Measurements from ENCODE around the gene PDE8A. TPM values are rescaled to one million over a fixed set of nuclear protein-coding genes. Genes with fewer than 3 reads are reported as not detected.

The PDE8A gene
- total RNA-seq, 3 donors from 2014 or later: 16.9 to 17.9 (median 17.8) TPM

GRCh38 chr15:85031944-85032558 is 50.4 kb downstream of the PDE8A start:
- H3K4me1 Mint-ChIP-seq (ENCODE audit: low read depth): peaks cover 52% of the 10 kb centered on the region
- ATAC-seq: no peak

GRCh38 chr15:85033148-85033547 is 51.5 kb downstream of the PDE8A start:
- ATAC-seq (no peak), DNase-seq (no peak)
- H3K4me3 Mint-ChIP-seq: no peak overlapping the region
- no peaks in the 10 kb centered on the region for H3K36me3 Mint-ChIP-seq (ENCODE audit: insufficient read depth)
- H3K9me3 Mint-ChIP-seq: no peaks in the 10 kb centered on the region
- H3K4me1 Mint-ChIP-seq (ENCODE audit: low read depth): peaks cover 53% of the 10 kb centered on the region
- H3K27me3 Mint-ChIP-seq (ENCODE audit: low read depth): no peaks in the 10 kb centered on the region

More at GRCh38 chr15:85031944-85032558, 50.4 kb downstream of the PDE8A start:
- Mint-ChIP-seq H3K27me3 (ENCODE audit: low read depth) (no peaks in the 10 kb centered on the region), H3K4me3 (no peak overlapping the region), H3K36me3 (ENCODE audit: insufficient read depth) (no peaks in the 10 kb centered on the region), H3K9me3 (no peaks in the 10 kb centered on the region)
- DNase-seq: no peak

DNA sequence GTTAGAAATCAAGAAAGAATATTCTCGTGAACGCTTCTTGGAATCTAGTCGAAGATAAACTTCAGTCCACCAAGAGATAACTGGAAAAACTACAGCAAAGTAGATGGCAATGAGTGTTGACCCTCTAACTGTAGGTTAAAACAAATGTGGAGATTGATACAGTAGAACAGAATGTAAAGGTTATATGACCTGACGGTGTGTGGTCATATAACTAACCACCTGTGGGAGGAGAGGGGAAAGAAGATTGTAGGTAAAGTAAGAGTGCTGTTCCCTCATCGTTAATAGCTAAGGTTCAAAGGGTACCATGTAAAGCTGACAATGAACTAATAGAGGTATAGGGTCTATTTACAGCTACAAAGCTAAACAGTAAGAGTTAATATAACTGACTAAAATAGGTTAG is 52.6 kb downstream of the PDE8A start:
- Mint-ChIP-seq H3K4me1 (ENCODE audit: low read depth) (peaks cover 49% of the 10 kb centered on the region), H3K27me3 (ENCODE audit: low read depth) (no peaks in the 10 kb centered on the region), H3K9me3 (no peaks in the 10 kb centered on the region), H3K36me3 (ENCODE audit: insufficient read depth) (no peaks in the 10 kb centered on the region), H3K4me3 (no peak overlapping the region)
- DNase-seq: no peak
- no peak for ATAC-seq

DNA sequence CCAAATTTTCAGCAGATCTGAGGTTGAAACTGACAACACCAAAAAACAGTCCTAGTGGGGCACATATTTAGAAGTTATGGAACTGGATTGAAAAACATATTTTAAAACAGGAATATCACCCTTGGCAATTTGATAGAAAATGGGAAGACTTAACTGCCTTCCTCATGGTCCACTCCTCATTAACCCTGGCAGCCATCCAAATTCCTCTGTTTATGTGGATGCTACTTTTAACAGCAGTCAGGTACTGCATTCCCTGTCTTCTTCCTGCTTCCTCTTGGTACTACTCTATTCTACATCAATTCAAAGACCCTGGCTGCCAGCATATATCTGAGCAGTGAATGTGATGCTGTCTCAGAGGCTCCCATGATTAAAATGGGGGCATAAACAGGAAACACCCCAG is 54.3 kb downstream of the PDE8A start:
- Mint-ChIP-seq H3K9me3 (no peaks in the 10 kb centered on the region), H3K36me3 (ENCODE audit: insufficient read depth) (no peaks in the 10 kb centered on the region), H3K4me1 (ENCODE audit: low read depth) (peaks cover 33% of the 10 kb centered on the region), H3K27me3 (ENCODE audit: low read depth) (no peaks in the 10 kb centered on the region), H3K4me3 (no peak overlapping the region)
- ATAC-seq (no peak), DNase-seq (no peak)

DNA sequence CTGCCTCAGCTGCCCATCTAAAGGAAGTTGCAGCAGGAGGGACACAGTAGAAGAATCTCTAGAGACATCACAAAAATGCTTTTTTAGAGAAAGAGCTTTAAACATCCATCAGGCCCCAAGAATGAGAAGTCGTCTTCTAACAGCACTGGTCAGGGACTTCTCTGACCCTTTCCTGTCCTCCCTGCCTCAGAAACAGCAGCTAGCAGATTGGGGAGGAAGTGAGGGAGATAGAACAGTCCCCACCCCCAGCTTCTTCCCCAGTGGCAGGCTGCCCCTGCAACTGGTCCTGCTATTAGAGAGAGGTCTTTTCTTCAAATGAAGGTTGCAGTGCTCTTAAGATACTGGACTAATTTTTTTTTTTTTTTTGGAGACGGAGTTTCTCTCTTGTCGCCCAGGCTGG is 55.1 kb downstream of the PDE8A start:
- no peak for ATAC-seq
- Mint-ChIP-seq H3K9me3 (no peaks in the 10 kb centered on the region), H3K4me3 (no peak overlapping the region), H3K36me3 (ENCODE audit: insufficient read depth) (no peaks in the 10 kb centered on the region), H3K4me1 (ENCODE audit: low read depth) (peaks cover 27% of the 10 kb centered on the region), H3K27me3 (ENCODE audit: low read depth) (no peaks in the 10 kb centered on the region)
- no peak for DNase-seq

DNA sequence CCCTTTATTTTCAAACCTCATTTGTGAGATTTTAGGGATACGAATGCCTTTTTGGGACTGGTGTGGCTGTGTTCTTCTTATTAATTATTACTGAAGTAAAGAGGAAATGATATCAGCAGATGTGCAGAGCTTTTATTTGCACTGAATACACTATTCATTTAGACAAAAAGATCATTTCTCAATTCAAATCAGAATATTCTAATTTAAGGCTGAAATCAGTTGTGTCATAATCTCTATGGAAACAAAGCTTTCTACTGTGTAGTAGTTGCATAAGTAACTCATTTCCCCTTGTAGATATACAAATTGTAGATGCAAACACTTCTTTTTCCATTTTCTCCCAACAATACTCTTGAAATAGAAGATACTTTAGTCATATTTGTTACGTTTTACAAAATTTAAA is 56.0 kb downstream of the PDE8A start:
- H3K4me1 Mint-ChIP-seq (ENCODE audit: low read depth): peaks cover 22% of the 10 kb centered on the region
- H3K9me3 Mint-ChIP-seq: no peaks in the 10 kb centered on the region
- no peaks in the 10 kb centered on the region for H3K36me3 Mint-ChIP-seq (ENCODE audit: insufficient read depth)
- H3K27me3 Mint-ChIP-seq (ENCODE audit: low read depth): no peaks in the 10 kb centered on the region
- ATAC-seq (no peak), DNase-seq (no peak)
- no peak overlapping the region for H3K4me3 Mint-ChIP-seq

- DNase-seq (no peak), ATAC-seq (no peak)
- no peak overlapping the region for H3K4me3 Mint-ChIP-seq
- H3K9me3 Mint-ChIP-seq: no peaks in the 10 kb centered on the region
- H3K4me1 Mint-ChIP-seq (ENCODE audit: low read depth): peaks cover 25% of the 10 kb centered on the region
- H3K36me3 Mint-ChIP-seq (ENCODE audit: insufficient read depth): no peaks in the 10 kb centered on the region
- H3K27me3 Mint-ChIP-seq (ENCODE audit: low read depth): no peaks in the 10 kb centered on the region
Measured at GRCh38 chr15:85041230-85041629, 59.6 kb downstream of the PDE8A start.

- ATAC-seq (peak in 1 of 2 donors; percentile 48), DNase-seq (peak; percentile 35)
- Mint-ChIP-seq H3K36me3 (ENCODE audit: insufficient read depth) (no peaks in the 10 kb centered on the region), H3K27me3 (ENCODE audit: low read depth) (no peaks in the 10 kb centered on the region), H3K4me3 (no peak overlapping the region), H3K9me3 (no peaks in the 10 kb centered on the region), H3K4me1 (ENCODE audit: low read depth) (peaks cover 30% of the 10 kb centered on the region)
Measured at GRCh38 chr15:85044251-85044853, 62.7 kb downstream of the PDE8A start.

DNA sequence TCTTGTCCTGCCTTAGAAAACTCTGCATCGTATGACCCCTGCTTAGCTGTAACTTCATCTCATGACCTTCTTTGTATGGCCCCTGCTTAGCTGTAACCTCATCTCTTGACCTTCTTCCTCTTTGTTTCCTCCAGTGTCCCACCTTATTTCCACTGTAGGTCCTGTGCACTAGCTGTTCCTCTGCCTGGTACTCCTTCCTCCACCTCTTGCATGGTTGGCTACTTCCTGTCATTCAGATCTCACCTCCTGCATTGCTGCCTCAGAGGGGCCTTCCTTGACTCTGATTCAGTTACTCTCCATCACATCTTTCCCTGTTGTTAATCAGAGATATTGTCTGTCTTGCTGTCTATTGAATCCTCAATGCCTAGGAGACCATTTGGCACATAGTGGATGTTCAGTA is 63.2 kb downstream of the PDE8A start:
- Mint-ChIP-seq H3K36me3 (ENCODE audit: insufficient read depth) (no peaks in the 10 kb centered on the region), H3K9me3 (no peaks in the 10 kb centered on the region), H3K4me1 (ENCODE audit: low read depth) (peaks cover 35% of the 10 kb centered on the region), H3K27me3 (ENCODE audit: low read depth) (no peaks in the 10 kb centered on the region), H3K4me3 (no peak overlapping the region)
- ATAC-seq (no peak), DNase-seq (no peak)

GRCh38 chr15:85045615-85046014 is 64.0 kb downstream of the PDE8A start:
- Mint-ChIP-seq H3K27me3 (ENCODE audit: low read depth) (no peaks in the 10 kb centered on the region), H3K36me3 (ENCODE audit: insufficient read depth) (no peaks in the 10 kb centered on the region), H3K4me3 (no peak overlapping the region), H3K4me1 (ENCODE audit: low read depth) (peaks cover 41% of the 10 kb centered on the region), H3K9me3 (no peaks in the 10 kb centered on the region)
- DNase-seq (no peak), ATAC-seq (no peak)

DNA sequence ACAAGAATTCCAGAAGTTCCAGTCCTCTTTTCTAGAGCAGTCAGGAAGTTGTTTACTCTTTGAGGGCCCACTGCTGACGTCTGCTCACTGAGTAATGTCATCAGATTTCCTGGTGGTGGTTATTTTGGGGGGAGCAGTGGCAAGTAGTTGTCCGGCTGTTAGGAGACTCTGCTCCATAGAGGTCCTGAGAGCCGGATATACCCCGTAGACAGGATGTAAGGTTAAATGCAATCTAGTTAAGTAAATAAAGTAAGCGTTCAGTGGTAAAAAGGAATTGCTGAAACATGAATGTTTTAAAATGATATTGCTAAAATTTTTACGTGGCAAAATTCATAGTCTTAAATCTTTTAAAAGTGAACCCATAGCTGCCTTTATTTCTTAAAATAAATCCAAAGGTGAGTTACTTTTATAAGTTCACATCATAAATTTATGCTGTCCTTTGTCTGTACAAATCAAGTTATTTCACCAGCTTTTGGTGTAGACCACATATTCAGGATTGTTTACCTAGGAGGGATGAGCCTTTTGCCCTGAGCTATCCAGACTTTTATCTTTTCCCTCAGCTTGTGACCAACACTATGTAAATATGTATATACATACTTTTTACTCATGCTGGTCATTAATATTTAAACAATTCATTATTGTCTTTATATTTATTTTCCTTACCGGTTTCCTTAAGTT is 65.8 kb downstream of the PDE8A start:
- no peaks in the 10 kb centered on the region for H3K27me3 Mint-ChIP-seq (ENCODE audit: low read depth)
- H3K4me3 Mint-ChIP-seq: no peak overlapping the region
- peaks cover 44% of the 10 kb centered on the region for H3K4me1 Mint-ChIP-seq (ENCODE audit: low read depth)
- H3K36me3 Mint-ChIP-seq (ENCODE audit: insufficient read depth): no peaks in the 10 kb centered on the region
- DNase-seq (no peak), ATAC-seq (no peak)
- H3K9me3 Mint-ChIP-seq: no peaks in the 10 kb centered on the region

DNA sequence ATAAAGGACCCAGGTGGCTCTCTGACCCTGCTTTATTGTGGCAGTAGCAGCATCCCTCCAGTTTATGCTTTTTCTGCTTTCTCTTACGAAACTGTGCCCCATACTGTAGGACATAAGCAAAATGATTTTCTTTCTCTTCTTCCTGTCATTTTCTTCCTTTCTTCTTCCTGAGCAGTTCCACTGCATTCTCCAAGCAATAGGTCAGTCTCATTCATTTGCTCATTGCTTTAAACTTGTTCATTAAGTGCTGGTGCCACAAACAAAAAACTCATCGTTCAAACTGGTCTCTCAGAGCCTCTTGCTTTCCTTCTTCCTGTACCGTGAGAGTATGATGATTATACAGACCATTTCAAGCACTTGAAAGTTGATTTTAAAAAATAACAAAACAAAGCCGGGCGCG is 66.8 kb downstream of the PDE8A start:
- DNase-seq (no peak), ATAC-seq (no peak)
- Mint-ChIP-seq H3K9me3 (no peaks in the 10 kb centered on the region), H3K4me3 (no peak overlapping the region), H3K27me3 (ENCODE audit: low read depth) (no peaks in the 10 kb centered on the region), H3K36me3 (ENCODE audit: insufficient read depth) (no peaks in the 10 kb centered on the region), H3K4me1 (ENCODE audit: low read depth) (peaks cover 52% of the 10 kb centered on the region)

- Mint-ChIP-seq H3K4me1 (ENCODE audit: low read depth) (peaks cover 50% of the 10 kb centered on the region), H3K9me3 (peaks cover 3% of the 10 kb centered on the region), H3K36me3 (ENCODE audit: insufficient read depth) (peaks cover 3% of the 10 kb centered on the region), H3K4me3 (no peak overlapping the region), H3K27me3 (ENCODE audit: low read depth) (no peaks in the 10 kb centered on the region)
- ATAC-seq (no peak), DNase-seq (no peak)
Measured at GRCh38 chr15:85049805-85050204, 68.1 kb downstream of the PDE8A start.

DNA sequence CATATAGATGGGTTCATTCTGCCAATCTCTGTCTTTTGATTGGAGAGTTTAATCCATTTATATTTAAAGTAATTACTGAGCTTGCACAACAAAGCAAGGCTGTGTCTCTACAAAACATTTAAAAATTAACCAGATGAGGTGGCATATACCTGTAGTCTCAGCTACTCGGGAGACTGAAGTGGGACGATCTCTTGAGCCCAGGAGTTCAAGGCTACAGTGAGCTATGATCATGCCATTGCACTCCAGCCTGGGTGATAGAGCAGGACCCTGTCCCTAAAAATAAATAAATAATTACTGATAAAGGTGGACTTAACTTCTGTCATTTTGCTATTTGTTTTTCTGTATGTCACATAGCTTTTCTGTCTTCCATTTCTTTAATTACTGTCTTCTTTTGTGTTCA is 78.1 kb downstream of the PDE8A start:
- Mint-ChIP-seq H3K36me3 (ENCODE audit: insufficient read depth) (peaks cover 36% of the 10 kb centered on the region), H3K4me1 (ENCODE audit: low read depth) (peaks cover 43% of the 10 kb centered on the region)
- no peak for DNase-seq

DNA sequence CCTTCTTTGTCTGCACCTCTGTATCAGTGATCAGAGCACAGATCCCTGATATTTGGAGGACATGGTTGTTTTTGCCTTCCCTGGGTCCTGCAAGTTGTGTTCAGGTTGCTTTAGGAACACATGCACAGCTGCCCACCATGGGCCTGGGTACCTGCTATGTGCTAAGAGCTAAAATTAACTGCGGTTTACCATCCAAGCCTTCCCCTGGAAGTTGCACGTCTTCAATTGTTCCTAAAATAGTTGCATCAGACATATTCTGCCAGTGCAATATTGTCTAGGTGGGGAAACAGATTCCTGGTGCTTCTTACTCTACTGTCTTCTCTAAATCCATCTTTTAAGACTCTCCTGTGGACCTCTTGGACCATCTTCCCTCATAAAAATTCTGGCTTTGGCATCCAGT is 80.9 kb downstream of the PDE8A start:
- no peak for ATAC-seq
- DNase-seq: no peak
- peaks cover 33% of the 10 kb centered on the region for H3K4me1 Mint-ChIP-seq (ENCODE audit: low read depth)
- H3K27me3 Mint-ChIP-seq (ENCODE audit: low read depth): no peaks in the 10 kb centered on the region
- H3K9me3 Mint-ChIP-seq: peaks cover 27% of the 10 kb centered on the region
- H3K36me3 Mint-ChIP-seq (ENCODE audit: insufficient read depth): peaks cover 22% of the 10 kb centered on the region
- H3K4me3 Mint-ChIP-seq: no peak overlapping the region

More for the DNA sequence above, 78.1 kb downstream of the PDE8A start:
- H3K27me3 Mint-ChIP-seq (ENCODE audit: low read depth): no peaks in the 10 kb centered on the region
- H3K4me3 Mint-ChIP-seq: no peak overlapping the region
- H3K9me3 Mint-ChIP-seq: peaks cover 36% of the 10 kb centered on the region
- no peak for ATAC-seq

All from activated T-cell treated with anti-CD3 and anti-CD28 coated beads, Interleukin-2, amount 50 U/mL, for 4 hours (primary cell).